MM.1S (cell line): ENCODE results near the gene ARHGDIB.

Source experiments
- DNase-seq: peaks from one replicate; pipeline ENCODE4 v3.0.0-alpha.2; 2015
- H2AFZ ChIP-seq: fragments of 300-600 bp; sonication (generic); 2 replicates; pipeline ENCODE4 v1.6.0; 2016; ENCODE audit warnings: antibody characterized with exemption, low read length
- H3F3A ChIP-seq: fragments of 300-600 bp; sonication (generic); 2 replicates; pipeline ENCODE4 v1.6.1; 2016; ENCODE audit warnings: mild to moderate bottlenecking, antibody characterized with exemption, low read length, moderate library complexity, mixed read lengths; ENCODE audit not compliant: insufficient read depth
- H3K27ac ChIP-seq: fragments of 300-600 bp; sonication (generic); 2 replicates; pipeline ENCODE4 v1.5.1; 2016; ENCODE audit warnings: mild to moderate bottlenecking, low read length
- H3K27me3 ChIP-seq: fragments of 300-600 bp; sonication (generic); replicated peaks from 2 replicates; pipeline ENCODE4 v1.6.0; 2016; ENCODE audit warnings: low read length; ENCODE audit not compliant: insufficient read depth
- H3K36me3 ChIP-seq: fragments of 300-600 bp; sonication (generic); replicated peaks from 2 replicates; pipeline ENCODE4 v1.6.1; 2016; ENCODE audit warnings: mild to moderate bottlenecking, low read length, mixed read lengths; ENCODE audit not compliant: insufficient read depth
- H3K4me1 ChIP-seq: fragments of 300-600 bp; sonication (generic); 2 replicates; pipeline ENCODE4 v1.6.1; 2016; ENCODE audit warnings: low read length, mixed read lengths
- H3K4me2 ChIP-seq: fragments of 300-600 bp; sonication (generic); 2 replicates; pipeline ENCODE4 v1.6.0; 2016; ENCODE audit warnings: low read depth, low read length
- H3K4me3 ChIP-seq: fragments of 300-600 bp; sonication (generic); 2 replicates; pipeline ENCODE4 v1.5.1; 2016; ENCODE audit warnings: low read length, mixed read lengths
- H3K79me2 ChIP-seq: fragments of 300-600 bp; sonication (generic); 2 replicates; pipeline ENCODE4 v1.6.1; 2016; ENCODE audit warnings: mixed run types, low read length, mixed read lengths
- H3K9ac ChIP-seq: fragments of 300-600 bp; sonication (generic); 2 replicates; pipeline ENCODE4 v1.6.1; 2016; ENCODE audit warnings: low read length, mixed read lengths
- H3K9me2 ChIP-seq: fragments of 300-600 bp; sonication (generic); replicated peaks from 2 replicates; pipeline ENCODE4 v1.6.1; 2016; ENCODE audit warnings: mild to moderate bottlenecking, low read length, mixed read lengths; ENCODE audit not compliant: insufficient read depth
- H3K9me3 ChIP-seq: fragments of 300-600 bp; sonication (generic); replicated peaks from 2 replicates; pipeline ENCODE4 v1.6.1; 2016; ENCODE audit warnings: mild to moderate bottlenecking, low read length, mixed read lengths; ENCODE audit not compliant: insufficient read depth
- H4K20me1 ChIP-seq: fragments of 300-600 bp; sonication (generic); 2 replicates; pipeline ENCODE4 v1.6.1; 2016; ENCODE audit warnings: mild to moderate bottlenecking, low read length, moderate library complexity, mixed read lengths; ENCODE audit not compliant: insufficient read depth
- CTCF ChIP-seq: fragments of 300-600 bp; sonication (generic); IDR thresholded peaks from 2 replicates; pipeline ENCODE4 v1.5.1; 2016; ENCODE audit warnings: antibody characterized with exemption, low read length, mixed read lengths
- EZH2 ChIP-seq: fragments of 300-600 bp; sonication (generic); optimal IDR thresholded peaks from 2 replicates; pipeline ENCODE3; 2017; ENCODE audit warnings: low read depth, mild to moderate bottlenecking, antibody characterized with exemption, low read length, mixed read lengths
- EZH2phosphoT487 ChIP-seq: fragments of 300-600 bp; sonication (generic); IDR thresholded peaks from 2 replicates; pipeline ENCODE4 v1.6.1; 2018; ENCODE audit warnings: antibody characterized with exemption, low read length

Gene ARHGDIB

GRCh38 chr12:14913381-14913781 lies 48.0 kb downstream of the ARHGDIB start:
- no peak overlapping the region for H3K4me3 ChIP-seq

GRCh38 chr12:14911131-14911530 lies 50.3 kb downstream of the ARHGDIB start:
- Histone ChIP-seq H3K9me3 (no peaks in the 10 kb centered on the region), H3K9me2 (no peaks in the 10 kb centered on the region), H3K27ac (no peak overlapping the region), H3K4me2 (no peak overlapping the region), H4K20me1 (no peaks in the 10 kb centered on the region), H3K9ac (no peak overlapping the region), H3K27me3 (no peaks in the 10 kb centered on the region), H2AFZ (no peak overlapping the region), H3F3A (no peaks in the 10 kb centered on the region), H3K79me2 (no peaks in the 10 kb centered on the region), H3K36me3 (no peaks in the 10 kb centered on the region), H3K4me1 (no peaks in the 10 kb centered on the region), H3K4me3 (no peak overlapping the region)
- no peak for DNase-seq
- TF ChIP-seq CTCF (no peak), EZH2phosphoT487 (no peak), EZH2 (no peak)

More at GRCh38 chr12:14913381-14913781, 48.0 kb downstream of the ARHGDIB start:
- no peak for DNase-seq
- no peaks in the 10 kb centered on the region for H3F3A ChIP-seq
- no peaks in the 10 kb centered on the region for H3K27me3 ChIP-seq
- no peaks in the 10 kb centered on the region for H3K9me3 ChIP-seq
- TF ChIP-seq CTCF, result no peak
- H3K4me2 ChIP-seq, result no peak overlapping the region
- H3K79me2 ChIP-seq, result no peaks in the 10 kb centered on the region
- no peaks in the 10 kb centered on the region for H3K4me1 ChIP-seq
- no peak overlapping the region for H3K9ac ChIP-seq
- no peak overlapping the region for H2AFZ ChIP-seq
- H3K9me2 ChIP-seq, result no peaks in the 10 kb centered on the region
- no peaks in the 10 kb centered on the region for H4K20me1 ChIP-seq
- no peaks in the 10 kb centered on the region for H3K36me3 ChIP-seq
- no peak overlapping the region for H3K27ac ChIP-seq

- Histone ChIP-seq H3K4me3 (no peak overlapping the region), H3K4me1 (no peaks in the 10 kb centered on the region), H2AFZ (no peak overlapping the region), H3K27ac (no peak overlapping the region), H3K9ac (no peak overlapping the region), H3F3A (no peaks in the 10 kb centered on the region), H3K27me3 (no peaks in the 10 kb centered on the region), H3K9me3 (no peaks in the 10 kb centered on the region), H3K79me2 (no peaks in the 10 kb centered on the region), H3K4me2 (no peak overlapping the region), H4K20me1 (no peaks in the 10 kb centered on the region), H3K36me3 (no peaks in the 10 kb centered on the region), H3K9me2 (no peaks in the 10 kb centered on the region)
- no peak for TF ChIP-seq EZH2phosphoT487
- no peak for TF ChIP-seq CTCF
- TF ChIP-seq EZH2, result no peak
- DNase-seq, result no peak
Measured at GRCh38 chr12:14910090-14910915, 51.1 kb downstream of the ARHGDIB start.
